Smooth muscle cell (in vitro differentiated cells): Measurements from ENCODE around the gene PIGO. TPM values are rescaled to one million over a fixed set of nuclear protein-coding genes. Genes with fewer than 3 reads are reported as not detected.

ENCODE experiments used
- DNase-seq: peaks from one replicate; lab custom pipeline; 2025; ENCODE audit not compliant: unreplicated experiment; lab: John Stamatoyannopoulos, UW
- H2AFZ ChIP-seq: fragments of 200-600 bp; sonication (generic); 2 replicates; pipeline ENCODE4 v1.6.0; 2016; ENCODE audit warnings: antibody characterized with exemption, low read depth, mild to moderate bottlenecking
- H3F3A ChIP-seq: fragments of 200-600 bp; sonication (generic); 2 replicates; pipeline ENCODE4 v1.6.0; 2017; ENCODE audit warnings: antibody characterized with exemption, low read depth
- H3K27ac ChIP-seq: fragments of 200-600 bp; sonication (generic); 2 replicates; pipeline ENCODE4 v1.5.1; 2016; ENCODE audit warnings: low read depth, mild to moderate bottlenecking
- H3K27me3 ChIP-seq: fragments of 200-600 bp; sonication (generic); 2 replicates; pipeline ENCODE4 v1.6.1; 2016; ENCODE audit warnings: low read depth, mild to moderate bottlenecking
- H3K36me3 ChIP-seq: fragments of 200-600 bp; sonication (generic); 2 replicates; pipeline ENCODE4 v1.5.1; 2016; ENCODE audit warnings: low read depth
- H3K4me1 ChIP-seq: fragments of 200-600 bp; sonication (generic); 2 replicates; pipeline ENCODE4 v1.5.1; 2016; ENCODE audit warnings: low read depth
- H3K4me2 ChIP-seq: fragments of 200-600 bp; sonication (generic); 2 replicates; pipeline ENCODE4 v1.6.0; 2016; ENCODE audit warnings: mild to moderate bottlenecking
- H3K4me3 ChIP-seq: fragments of 200-600 bp; sonication (generic); 2 replicates; pipeline ENCODE4 v1.5.1; 2016; ENCODE audit warnings: mild to moderate bottlenecking
- H3K79me2 ChIP-seq: fragments of 200-600 bp; sonication (generic); 2 replicates; pipeline ENCODE4 v1.6.0; 2016; ENCODE audit warnings: low read depth, mild to moderate bottlenecking
- H3K9ac ChIP-seq: fragments of 200-600 bp; sonication (generic); 2 replicates; pipeline ENCODE4 v1.6.0; 2016; ENCODE audit warnings: low read depth
- H3K9me3 ChIP-seq: fragments of 200-600 bp; sonication (generic); replicated peaks from 2 replicates; pipeline ENCODE4 v1.5.1; 2016; ENCODE audit warnings: low read depth
- H4K20me1 ChIP-seq: fragments of 200-600 bp; sonication (generic); 2 replicates; pipeline ENCODE4 v1.6.0; 2016; ENCODE audit warnings: low read depth
- WGBS: methylation state at CpG from one replicate; pipeline ENCODE4 v1.1.7; 2016; ENCODE audit warnings: low lambda C conversion rate; 5-methylcytosine and 5-hydroxymethylcytosine counted together
- polyA plus RNA-seq: library from polyadenylated mRNA; unstranded; fragments of >200 nt; fragmentation: Nextera tagmentation; extraction: Ambion mirVana; gene quantifications from 2 replicates; pipeline ENCODE4 v1.2.1, GENCODE V29; 2016
- total RNA-seq: library from RNA; depleted of rRNA; stranded (reverse); fragments of >200 nt; gene quantifications from 2 replicates; pipeline ENCODE4 v1.2.3, GENCODE V29; 2014
- TF ChIP-seq, protein P1 (sequence below): fragments of 200-600 bp; sonication (generic); IDR thresholded peaks from 2 replicates; pipeline ENCODE4 v1.5.1; 2017; ENCODE audit warnings: borderline replicate concordance, mild to moderate bottlenecking, antibody characterized with exemption; ENCODE audit not compliant: insufficient read depth, poor library complexity, severe bottlenecking

PIGO gene
- total and polyA plus RNA-seq, 2 experiments from 2014 or later: 27.5 to 29.5 TPM

DNA sequence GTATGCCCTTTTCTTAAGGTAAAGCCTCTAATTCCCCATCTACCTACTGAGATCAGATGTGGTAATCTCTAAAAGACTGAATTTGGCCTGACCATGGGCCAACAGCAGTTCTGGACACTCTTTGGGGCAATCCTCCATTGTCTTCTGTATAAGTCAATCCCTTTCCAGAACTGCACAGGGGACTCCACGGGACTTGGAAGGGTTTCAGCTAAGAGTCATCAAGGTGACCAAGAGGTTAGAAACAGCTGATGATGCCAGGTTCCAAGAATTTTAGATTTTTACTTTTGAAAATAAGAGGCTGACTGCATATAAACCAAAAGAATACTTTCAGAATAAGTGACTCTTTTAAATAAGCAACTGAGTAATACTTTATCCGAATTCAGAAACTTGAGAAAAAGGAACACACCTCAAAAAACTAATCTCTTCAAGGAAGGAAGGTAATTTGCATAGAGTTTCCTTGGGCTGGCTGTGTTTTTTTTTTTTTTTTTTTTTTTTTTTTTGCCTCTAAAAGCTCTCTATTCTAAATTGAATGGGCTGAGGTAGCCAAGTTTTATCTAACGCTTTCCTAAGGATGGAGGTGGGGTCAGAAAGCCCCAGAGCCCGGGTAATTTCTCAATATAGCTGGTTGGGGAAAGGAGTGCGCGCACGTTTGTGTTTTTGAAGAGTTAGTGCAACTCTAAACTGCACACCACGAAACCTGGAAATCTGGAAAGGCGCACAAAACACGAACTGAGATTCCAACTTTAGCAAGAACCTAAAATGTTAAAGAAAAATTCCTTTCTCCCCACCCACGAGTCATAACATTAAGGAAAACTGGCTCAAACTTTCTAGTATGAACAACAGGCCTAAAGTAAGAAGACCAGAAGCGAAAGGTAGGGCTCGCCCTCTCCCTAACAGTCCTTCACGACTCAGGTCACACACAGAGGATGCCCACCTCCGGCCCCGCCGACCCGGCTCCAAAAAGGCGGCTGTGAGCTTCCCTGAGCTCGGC lies 25.3 kb downstream of the PIGO start:
- DNase-seq: no peak
- H3K36me3 ChIP-seq: peaks cover 3% of the 10 kb centered on the region
- no peak overlapping the region for H2AFZ ChIP-seq
- peak overlapping the region; percentile 100 for H3K4me3 ChIP-seq
- H3K27ac ChIP-seq: peak overlapping the region; percentile 100
- H3K9ac ChIP-seq: peak overlapping the region; percentile 100
- H3K9me3 ChIP-seq: no peaks in the 10 kb centered on the region
- H3F3A ChIP-seq: peaks cover 6% of the 10 kb centered on the region
- peaks cover 22% of the 10 kb centered on the region for H3K4me1 ChIP-seq
- H4K20me1 ChIP-seq: peaks cover 62% of the 10 kb centered on the region
- 3% methylated on average over 20 of the region's 20 CpGs for WGBS
- TF ChIP-seq, protein P1, sequence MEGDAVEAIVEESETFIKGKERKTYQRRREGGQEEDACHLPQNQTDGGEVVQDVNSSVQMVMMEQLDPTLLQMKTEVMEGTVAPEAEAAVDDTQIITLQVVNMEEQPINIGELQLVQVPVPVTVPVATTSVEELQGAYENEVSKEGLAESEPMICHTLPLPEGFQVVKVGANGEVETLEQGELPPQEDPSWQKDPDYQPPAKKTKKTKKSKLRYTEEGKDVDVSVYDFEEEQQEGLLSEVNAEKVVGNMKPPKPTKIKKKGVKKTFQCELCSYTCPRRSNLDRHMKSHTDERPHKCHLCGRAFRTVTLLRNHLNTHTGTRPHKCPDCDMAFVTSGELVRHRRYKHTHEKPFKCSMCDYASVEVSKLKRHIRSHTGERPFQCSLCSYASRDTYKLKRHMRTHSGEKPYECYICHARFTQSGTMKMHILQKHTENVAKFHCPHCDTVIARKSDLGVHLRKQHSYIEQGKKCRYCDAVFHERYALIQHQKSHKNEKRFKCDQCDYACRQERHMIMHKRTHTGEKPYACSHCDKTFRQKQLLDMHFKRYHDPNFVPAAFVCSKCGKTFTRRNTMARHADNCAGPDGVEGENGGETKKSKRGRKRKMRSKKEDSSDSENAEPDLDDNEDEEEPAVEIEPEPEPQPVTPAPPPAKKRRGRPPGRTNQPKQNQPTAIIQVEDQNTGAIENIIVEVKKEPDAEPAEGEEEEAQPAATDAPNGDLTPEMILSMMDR: no peak
- H3K27me3 ChIP-seq: peaks cover 4% of the 10 kb centered on the region
- H3K79me2 ChIP-seq: peaks cover 57% of the 10 kb centered on the region
- peak overlapping the region; percentile 94 for H3K4me2 ChIP-seq

- TF ChIP-seq, protein P1: no peak
- no peak for DNase-seq
- no peaks in the 10 kb centered on the region for H3K9me3 ChIP-seq
- no peak overlapping the region for H3K9ac ChIP-seq
- peaks cover 6% of the 10 kb centered on the region for H3F3A ChIP-seq
- H3K27ac ChIP-seq: no peak overlapping the region
- H3K4me1 ChIP-seq: peaks cover 22% of the 10 kb centered on the region
- H2AFZ ChIP-seq: no peak overlapping the region
- H3K27me3 ChIP-seq: peaks cover 4% of the 10 kb centered on the region
- H3K79me2 ChIP-seq: peaks cover 76% of the 10 kb centered on the region
- peak overlapping the region; percentile 94 for H3K4me2 ChIP-seq
- 91% methylated on average over 4 of the region's 4 CpGs for WGBS
- peak overlapping the region; percentile 4 for H3K4me3 ChIP-seq
- peaks cover 83% of the 10 kb centered on the region for H4K20me1 ChIP-seq
- H3K36me3 ChIP-seq: peaks cover 13% of the 10 kb centered on the region
Measured at GRCh38 chr9:35069020-35069419, 27.4 kb downstream of the PIGO start.

- no peak overlapping the region for H3K27ac ChIP-seq
- peaks cover 31% of the 10 kb centered on the region for H3K36me3 ChIP-seq
- no peak overlapping the region for H3K4me3 ChIP-seq
- peaks cover 100% of the 10 kb centered on the region for H4K20me1 ChIP-seq
- no peak overlapping the region for H3K4me2 ChIP-seq
- 100% methylated on average over 1 of the region's 1 CpG for WGBS
- peaks cover 95% of the 10 kb centered on the region for H3K79me2 ChIP-seq
- DNase-seq: no peak
- peaks cover under 1% of the 10 kb centered on the region for H3K27me3 ChIP-seq
- peaks cover 18% of the 10 kb centered on the region for H3K4me1 ChIP-seq
- H2AFZ ChIP-seq: no peak overlapping the region
- H3F3A ChIP-seq: peaks cover 6% of the 10 kb centered on the region
- TF ChIP-seq, protein P1: no peak
- no peaks in the 10 kb centered on the region for H3K9me3 ChIP-seq
- H3K9ac ChIP-seq: no peak overlapping the region
Measured at GRCh38 chr9:35067056-35067455, 29.3 kb downstream of the PIGO start.
